Caco-2 (cell line): ENCODE measurements around the gene SCNN1A. TPM values are rescaled to one million over a fixed set of nuclear protein-coding genes. Genes with fewer than 3 reads are reported as not detected.

Experiments used
- BruUV-seq: library from RNA; stranded (reverse); fragments of 400-500 nt; replicated peaks from 2 replicates; lab custom pipeline; 2021; lab: Mats Ljungman, UMichigan
- CTCF ChIA-PET: fragments of 300-600 bp; sonication (Branson Sonifier 250); formaldehyde crosslinking; loops from one replicate; lab custom pipeline; 2022; ENCODE audit warnings: antibody characterized with exemption; lab: Charles Lee
- POLR2A ChIA-PET: fragments of 300-600 bp; sonication (Branson Sonifier 250); formaldehyde crosslinking; loops from one replicate; lab custom pipeline; 2022; ENCODE audit warnings: antibody characterized with exemption; lab: Charles Lee
- DNase-seq, 2 experiments: peaks; one replicate each; pipeline versions ENCODE4 v3.0.0 to v3.0.0-alpha.2; 2020 to 2022
- H3K27me3 ChIP-seq: replicated peaks from 2 replicates; pipeline ENCODE4 v1.6.0; 2011; ENCODE audit warnings: low read length; ENCODE audit not compliant: control insufficient read depth, insufficient read depth
- H3K36me3 ChIP-seq: 2 replicates; pipeline ENCODE4 v1.5.1; 2011; ENCODE audit warnings: low read length; ENCODE audit not compliant: control insufficient read depth, insufficient read depth
- H3K4me1 ChIP-seq: fragments of 250-450 bp; sonication (Bioruptor Pico); 2 replicates; pipeline ENCODE4 v1.5.1; 2020; ENCODE audit warnings: mild to moderate bottlenecking
- H3K4me3 ChIP-seq: 2 replicates; pipeline ENCODE4 v1.5.1; 2011; ENCODE audit warnings: low read depth, mild to moderate bottlenecking, control low read depth, low read length
- H3K9me3 ChIP-seq: fragments of 250-450 bp; sonication (Bioruptor Pico); 2 replicates; pipeline ENCODE4 v1.5.1; 2020; ENCODE audit warnings: mild to moderate bottlenecking, moderate library complexity
- H3K27ac Mint-ChIP-seq: one replicate; pipeline ENCODE4 v1.8.0; 2022; ENCODE audit warnings: mixed read lengths; ENCODE audit not compliant: unreplicated experiment
- H3K27me3 Mint-ChIP-seq: one replicate; pipeline ENCODE4 v1.8.0; 2022; ENCODE audit warnings: mixed read lengths; ENCODE audit not compliant: insufficient read depth, unreplicated experiment
- H3K36me3 Mint-ChIP-seq: one replicate; pipeline ENCODE4 v1.8.0; 2022; ENCODE audit warnings: mild to moderate bottlenecking, mixed read lengths; ENCODE audit not compliant: insufficient read depth, unreplicated experiment
- H3K4me1 Mint-ChIP-seq: one replicate; pipeline ENCODE4 v1.8.0; 2022; ENCODE audit warnings: low read depth, mixed read lengths; ENCODE audit not compliant: unreplicated experiment
- H3K4me3 Mint-ChIP-seq: one replicate; pipeline ENCODE4 v1.8.0; 2022; ENCODE audit warnings: mild to moderate bottlenecking, moderate library complexity, mixed read lengths; ENCODE audit not compliant: unreplicated experiment
- H3K9me3 Mint-ChIP-seq: one replicate; pipeline ENCODE4 v1.8.0; 2022; ENCODE audit warnings: mixed read lengths; ENCODE audit not compliant: unreplicated experiment
- intact Hi-C: fragments of 100-400 bp; cut with micrococcal nuclease; formaldehyde crosslinking; loops from one replicate; pipeline ENCODE4 v1.10.0; 2022; ENCODE audit not compliant: unreplicated experiment
- total RNA-seq: library from RNA; stranded (reverse); gene quantifications from 2 replicates; pipeline ENCODE4 v1.2.3, GENCODE V29; 2022
- TF ChIP-seq, protein P1 (sequence below), 2 experiments: fragments of 200-600 bp in 1 of 2; IDR thresholded peaks; 1 replicate in 1 of 2; 2 replicates in 1 of 2; pipeline versions ENCODE4 v1.5.1 to v1.8.0; 2011 to 2022; ENCODE audit warnings: antibody characterized with exemption in 1 of 2, control low read depth in 1 of 2, inconsistent platforms in 1 of 2, low read depth in 1 of 2, low read length in 1 of 2, mild to moderate bottlenecking in 1 of 2, moderate library complexity in 1 of 2; ENCODE audit not compliant: insufficient read depth in 1 of 2, severe bottlenecking in 1 of 2, unreplicated experiment in 1 of 2

SCNN1A gene
- total RNA-seq, 1 experiment from 2014 or later: 52.6 TPM

DNA sequence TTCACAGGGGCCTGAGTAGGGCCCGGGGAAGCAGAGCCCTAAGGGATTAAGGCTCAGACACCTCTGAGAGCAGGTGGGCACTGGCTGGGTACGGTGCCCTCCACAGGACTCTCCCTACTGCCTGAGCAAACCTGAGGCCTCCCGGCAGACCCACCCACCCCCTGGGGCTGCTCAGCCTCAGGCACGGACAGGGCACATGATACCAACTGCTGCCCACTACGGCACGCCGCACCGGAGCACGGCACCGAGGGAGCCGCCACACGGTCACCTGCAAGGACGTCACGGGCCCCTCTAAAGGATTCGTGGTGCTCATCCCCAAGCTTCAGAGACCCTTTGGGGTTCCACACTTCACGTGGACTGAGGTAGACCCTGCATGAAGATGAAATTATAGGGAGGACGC is 15.7 kb upstream of the SCNN1A start:
- TF ChIP-seq, protein P1, sequence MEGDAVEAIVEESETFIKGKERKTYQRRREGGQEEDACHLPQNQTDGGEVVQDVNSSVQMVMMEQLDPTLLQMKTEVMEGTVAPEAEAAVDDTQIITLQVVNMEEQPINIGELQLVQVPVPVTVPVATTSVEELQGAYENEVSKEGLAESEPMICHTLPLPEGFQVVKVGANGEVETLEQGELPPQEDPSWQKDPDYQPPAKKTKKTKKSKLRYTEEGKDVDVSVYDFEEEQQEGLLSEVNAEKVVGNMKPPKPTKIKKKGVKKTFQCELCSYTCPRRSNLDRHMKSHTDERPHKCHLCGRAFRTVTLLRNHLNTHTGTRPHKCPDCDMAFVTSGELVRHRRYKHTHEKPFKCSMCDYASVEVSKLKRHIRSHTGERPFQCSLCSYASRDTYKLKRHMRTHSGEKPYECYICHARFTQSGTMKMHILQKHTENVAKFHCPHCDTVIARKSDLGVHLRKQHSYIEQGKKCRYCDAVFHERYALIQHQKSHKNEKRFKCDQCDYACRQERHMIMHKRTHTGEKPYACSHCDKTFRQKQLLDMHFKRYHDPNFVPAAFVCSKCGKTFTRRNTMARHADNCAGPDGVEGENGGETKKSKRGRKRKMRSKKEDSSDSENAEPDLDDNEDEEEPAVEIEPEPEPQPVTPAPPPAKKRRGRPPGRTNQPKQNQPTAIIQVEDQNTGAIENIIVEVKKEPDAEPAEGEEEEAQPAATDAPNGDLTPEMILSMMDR (IDR thresholded peaks at IDR 0.05; ENCODE audit: insufficient read depth in 1 of 2, low read depth in 1 of 2, low read length in 1 of 2, severe bottlenecking in 1 of 2, unreplicated experiment in 1 of 2): no peak
- Mint-ChIP-seq H3K4me1 (peaks cover 6% of the 10 kb centered on the region), H3K36me3 (peaks cover 65% of the 10 kb centered on the region), H3K9me3 (no peaks in the 10 kb centered on the region), H3K4me3 (no peak overlapping the region), H3K27me3 (no peaks in the 10 kb centered on the region), H3K27ac (no peak overlapping the region)
- CTCF ChIA-PET: no interaction called here
- no peak for DNase-seq
- Histone ChIP-seq H3K4me3 (no peak overlapping the region), H3K27me3 (no peaks in the 10 kb centered on the region), H3K9me3 (no peaks in the 10 kb centered on the region), H3K4me1 (no peaks in the 10 kb centered on the region), H3K36me3 (peaks cover 9% of the 10 kb centered on the region)
- POLR2A ChIA-PET: no interaction called here
- no TSS peak for BruUV-seq
- intact Hi-C loops: no loop called here

DNA sequence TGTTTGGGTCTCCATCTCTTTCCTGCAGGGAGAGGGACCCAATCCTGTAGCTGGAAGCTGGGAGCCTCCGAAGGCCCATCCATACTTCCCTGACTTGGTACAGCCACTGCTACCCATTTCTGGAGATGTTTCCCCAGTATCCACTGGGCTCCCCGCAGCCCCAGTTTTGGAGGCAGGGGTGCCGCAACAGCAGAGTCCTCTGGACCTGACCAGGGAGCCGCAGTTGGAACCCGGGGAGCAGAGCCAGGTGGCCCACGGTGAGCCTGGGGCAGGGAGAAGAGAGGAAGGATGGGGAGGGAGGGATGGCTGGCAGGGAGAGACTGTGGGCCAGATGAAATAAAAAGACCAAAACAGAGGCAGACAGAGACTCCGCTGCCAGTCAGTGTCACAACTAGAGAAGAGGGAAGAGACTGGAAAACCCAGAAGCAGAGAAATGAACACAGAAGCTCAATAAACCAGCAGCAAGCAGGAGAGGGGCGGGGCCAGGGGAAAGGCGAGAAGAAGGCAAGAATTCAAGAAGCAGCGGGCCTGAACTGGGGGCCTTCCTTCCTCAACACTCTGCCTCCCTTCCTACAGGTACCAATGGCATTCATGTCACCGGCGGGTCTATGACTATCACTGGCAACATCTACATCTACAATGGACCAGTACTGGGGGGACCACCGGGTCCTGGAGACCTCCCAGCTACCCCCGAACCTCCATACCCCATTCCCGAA is 14.9 kb upstream of the SCNN1A start:
- Mint-ChIP-seq H3K4me3 (no peak overlapping the region), H3K9me3 (no peaks in the 10 kb centered on the region), H3K36me3 (peaks cover 72% of the 10 kb centered on the region), H3K27ac (no peak overlapping the region), H3K4me1 (peaks cover 6% of the 10 kb centered on the region), H3K27me3 (no peaks in the 10 kb centered on the region)
- intact Hi-C loops: no loop called here
- peaks cover 11% of the 10 kb centered on the region for H3K36me3 ChIP-seq
- H3K4me1 ChIP-seq: peaks cover 2% of the 10 kb centered on the region
- H3K9me3 ChIP-seq: no peaks in the 10 kb centered on the region
- TF ChIP-seq, protein P1 (IDR thresholded peaks at IDR 0.05; ENCODE audit: insufficient read depth in 1 of 2, low read depth in 1 of 2, low read length in 1 of 2, severe bottlenecking in 1 of 2, unreplicated experiment in 1 of 2): no peak
- ChIA-PET POLR2A (no interaction called here), CTCF (interaction anchor here (0.6 kb wide), 1 partner anchor 376 kb away, joined by 3 read pairs; no protein-coding TSS in a partner anchor)
- DNase-seq: no peak
- no peak overlapping the region for H3K4me3 ChIP-seq
- H3K27me3 ChIP-seq: no peaks in the 10 kb centered on the region
- BruUV-seq: no TSS peak

DNA sequence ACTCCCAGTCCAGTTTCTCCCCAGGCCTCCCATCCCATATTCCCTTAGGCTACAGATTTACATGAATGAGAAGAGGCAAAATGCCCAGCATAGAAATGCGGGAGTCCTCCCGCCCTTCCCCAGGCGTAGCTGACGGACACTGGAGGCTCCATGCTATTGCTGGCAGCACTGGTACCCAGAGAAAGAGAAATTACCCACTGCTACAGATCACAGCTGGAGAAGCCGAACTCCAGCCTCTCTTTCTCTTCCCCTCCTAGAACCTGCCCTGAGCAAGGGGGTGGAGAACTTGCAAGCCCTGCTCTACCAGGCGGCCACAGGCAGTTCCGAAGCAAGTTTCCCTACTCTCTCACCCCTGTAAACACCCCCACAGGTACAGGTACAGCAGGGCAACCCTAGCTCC is 12.2 kb upstream of the SCNN1A start:
- Histone ChIP-seq H3K4me1 (peaks cover 20% of the 10 kb centered on the region), H3K4me3 (no peak overlapping the region), H3K9me3 (no peaks in the 10 kb centered on the region), H3K27me3 (no peaks in the 10 kb centered on the region), H3K36me3 (peaks cover 11% of the 10 kb centered on the region)
- no peak for DNase-seq
- intact Hi-C loops: no loop called here
- POLR2A ChIA-PET: interaction anchor here (1.4 kb wide), 1 partner anchor 16 kb away, joined by 3 read pairs; no protein-coding TSS in a partner anchor
- Mint-ChIP-seq H3K9me3 (no peaks in the 10 kb centered on the region), H3K36me3 (peaks cover 87% of the 10 kb centered on the region), H3K4me3 (no peak overlapping the region), H3K4me1 (peaks cover 22% of the 10 kb centered on the region), H3K27ac (no peak overlapping the region), H3K27me3 (no peaks in the 10 kb centered on the region)
- CTCF ChIA-PET: interaction anchor here (0.7 kb wide), 1 partner anchor 150 kb away, joined by 3 read pairs; no protein-coding TSS in a partner anchor
- TF ChIP-seq, protein P1 (IDR thresholded peaks at IDR 0.05; ENCODE audit: insufficient read depth in 1 of 2, low read depth in 1 of 2, low read length in 1 of 2, severe bottlenecking in 1 of 2, unreplicated experiment in 1 of 2): no peak
- no TSS peak for BruUV-seq
